GM21717 (cell line): Measurements from ENCODE around the gene MIB2.
"Not testable (repeated sequence)": the region's sequence is repeated elsewhere in the genome, so short reads cannot be mapped to it uniquely, and the experiment has no call there.

Source experiments
- ATAC-seq: cut with Tn5 transposase; IDR thresholded peaks from one replicate; pipeline ENCODE4 v1.9.1; 2021; ENCODE audit warnings: mild to moderate bottlenecking, moderate library complexity; ENCODE audit not compliant: unreplicated experiment

Gene MIB2

DNA sequence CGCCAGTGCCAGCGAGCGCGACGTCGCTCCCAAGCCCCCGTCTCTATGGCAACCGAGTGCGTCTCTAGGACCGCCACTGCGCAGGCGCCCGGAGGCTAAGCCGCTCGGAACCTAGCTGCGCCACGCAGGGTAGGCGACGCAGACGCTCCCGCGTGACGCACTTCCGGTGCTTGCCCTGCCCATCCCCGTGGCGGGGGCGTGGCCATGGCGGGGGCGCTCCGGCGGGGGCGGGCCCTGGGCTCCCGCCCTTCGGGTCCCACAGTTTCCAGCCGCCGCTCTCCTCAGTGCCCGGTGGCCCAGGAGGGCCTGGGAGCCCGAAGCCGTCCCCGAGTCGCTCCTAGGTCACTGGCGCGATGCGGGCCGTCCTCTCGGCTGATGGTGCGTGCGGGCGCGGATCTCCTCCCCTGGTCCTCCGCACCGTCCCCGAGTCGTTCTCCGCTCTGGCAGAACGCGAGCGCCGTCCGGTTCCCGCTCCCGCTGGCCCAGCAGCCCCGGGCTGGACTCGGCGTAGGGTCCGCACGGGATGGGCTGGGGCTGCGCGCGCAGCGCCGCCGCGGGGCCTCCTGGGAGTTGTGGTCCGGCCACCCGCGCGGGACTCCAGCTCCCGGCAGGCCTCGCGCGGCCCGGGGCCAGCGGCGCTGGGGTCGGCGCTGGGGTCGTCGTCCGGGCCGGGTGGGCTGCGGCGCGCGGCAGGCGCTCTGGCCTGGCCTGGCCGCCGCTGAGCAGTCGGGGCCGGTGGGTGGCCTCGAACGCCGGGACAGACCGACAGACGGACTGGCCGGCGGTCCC is at the start of gene MIB2:
Gene MIB2 (plus strand): TSS at position 245 of the 789 bp plus-strand sequence. CDS start 7,953 bp downstream, outside the sequence.
- peak; percentile 76 for ATAC-seq

GRCh38 chr1:1567152-1567875 is 48.0 kb upstream of the MIB2 start:
- ATAC-seq, result no peak

DNA sequence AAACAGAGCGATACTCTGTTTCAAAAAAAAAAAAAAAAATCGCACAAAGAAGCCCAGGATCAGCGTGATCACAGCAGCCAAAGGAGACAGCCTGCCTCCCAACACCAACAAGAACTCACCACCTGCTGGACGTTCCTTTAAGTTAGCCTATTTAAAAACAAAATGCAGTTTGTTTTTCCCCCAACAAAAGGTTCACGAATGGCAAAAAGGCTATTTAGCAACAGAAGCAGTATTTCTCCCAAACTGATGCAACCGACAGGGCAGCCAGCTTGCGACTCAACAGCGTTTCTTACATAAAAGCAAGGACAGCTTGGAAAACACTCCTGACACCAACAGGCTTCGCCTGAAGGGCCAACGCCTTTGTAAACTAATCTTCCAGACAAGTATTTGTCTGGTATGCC is 47.4 kb upstream of the MIB2 start:
- ATAC-seq, result no peak

GRCh38 chr1:1569341-1569740 is 46.0 kb upstream of the MIB2 start:
- ATAC-seq, result no peak

- ATAC-seq, result peak; percentile 43
Observed at GRCh38 chr1:1573843-1574720, 41.2 kb upstream of the MIB2 start.

DNA sequence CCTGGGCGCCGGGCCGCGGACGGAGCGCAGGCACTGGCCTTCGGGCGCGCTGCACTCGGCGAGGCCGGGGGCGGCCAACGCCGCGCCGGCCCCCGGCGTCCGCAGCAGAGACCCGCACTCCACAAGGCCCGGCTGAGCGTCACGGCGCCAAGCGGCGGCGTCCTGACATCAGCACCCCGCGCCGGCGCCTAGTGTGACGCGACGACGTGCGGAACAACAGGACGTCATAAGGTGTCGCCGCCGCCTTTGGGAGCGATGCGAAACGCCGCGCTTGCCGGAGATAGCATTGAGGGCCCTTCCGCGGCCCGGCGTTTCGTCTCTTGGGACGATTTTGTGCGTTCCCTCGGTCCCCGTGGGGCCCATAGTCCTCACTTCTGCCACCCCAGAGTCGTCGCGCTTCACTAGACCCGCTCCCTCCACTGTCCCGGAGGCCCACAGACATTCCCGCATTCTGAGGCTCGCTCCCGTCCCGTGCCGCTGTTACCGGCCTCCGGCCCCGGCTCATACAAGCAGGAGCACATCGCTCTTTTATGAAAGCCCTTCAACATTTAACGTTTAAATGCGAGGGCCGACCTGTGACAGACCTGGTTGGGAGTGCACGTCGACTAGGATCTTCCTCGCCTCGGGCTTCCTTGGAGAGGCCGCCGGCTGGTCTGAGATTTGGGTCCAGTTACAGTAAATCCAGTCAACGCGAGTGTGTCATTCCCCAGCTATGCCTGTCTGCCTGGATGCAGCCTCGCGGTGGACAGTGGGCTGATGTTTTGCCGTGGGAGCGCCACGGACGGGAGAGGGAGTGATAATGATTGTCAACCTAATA is 40.4 kb upstream of the MIB2 start, which contains the start of gene SSU72:
Gene SSU72 (minus strand): TSS at position 143 of the 817 bp plus-strand sequence. CDS start 306 bp downstream, outside the sequence.
- peak; percentile 77 for ATAC-seq

DNA sequence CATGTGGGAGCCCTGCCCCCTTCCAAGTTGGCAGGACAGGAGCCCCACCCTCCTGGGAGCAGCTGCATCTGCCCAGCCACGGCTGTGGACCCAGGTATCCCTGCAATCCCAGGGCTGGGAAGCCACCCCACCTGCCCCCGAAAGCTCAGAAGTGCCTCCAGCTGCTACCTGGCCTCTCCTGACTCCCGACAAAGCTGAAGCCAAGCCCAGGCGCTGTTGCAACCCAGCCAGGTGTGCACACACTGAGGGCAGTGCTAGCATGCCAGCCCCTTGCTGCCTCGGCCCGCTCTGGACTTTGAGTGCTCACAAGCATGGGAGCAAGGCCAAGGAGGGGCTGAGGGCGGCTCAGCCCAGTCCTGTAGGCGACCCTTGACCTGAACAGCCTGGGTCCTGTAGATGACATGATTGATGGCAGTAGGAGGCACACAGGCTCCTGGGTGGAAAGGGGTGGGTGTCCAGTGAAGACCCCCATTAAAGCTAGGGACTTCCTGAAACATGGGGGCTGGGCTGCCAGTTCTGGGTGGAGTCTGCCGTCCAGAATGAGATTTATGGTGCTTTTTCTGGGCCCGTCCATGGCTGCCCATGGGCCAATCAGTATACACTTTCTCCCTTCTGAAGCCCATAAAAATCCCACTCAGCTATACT is 37.8 kb upstream of the MIB2 start:
- no peak for ATAC-seq

GRCh38 chr1:1578371-1578940 is 36.8 kb upstream of the MIB2 start:
- no peak for ATAC-seq

DNA sequence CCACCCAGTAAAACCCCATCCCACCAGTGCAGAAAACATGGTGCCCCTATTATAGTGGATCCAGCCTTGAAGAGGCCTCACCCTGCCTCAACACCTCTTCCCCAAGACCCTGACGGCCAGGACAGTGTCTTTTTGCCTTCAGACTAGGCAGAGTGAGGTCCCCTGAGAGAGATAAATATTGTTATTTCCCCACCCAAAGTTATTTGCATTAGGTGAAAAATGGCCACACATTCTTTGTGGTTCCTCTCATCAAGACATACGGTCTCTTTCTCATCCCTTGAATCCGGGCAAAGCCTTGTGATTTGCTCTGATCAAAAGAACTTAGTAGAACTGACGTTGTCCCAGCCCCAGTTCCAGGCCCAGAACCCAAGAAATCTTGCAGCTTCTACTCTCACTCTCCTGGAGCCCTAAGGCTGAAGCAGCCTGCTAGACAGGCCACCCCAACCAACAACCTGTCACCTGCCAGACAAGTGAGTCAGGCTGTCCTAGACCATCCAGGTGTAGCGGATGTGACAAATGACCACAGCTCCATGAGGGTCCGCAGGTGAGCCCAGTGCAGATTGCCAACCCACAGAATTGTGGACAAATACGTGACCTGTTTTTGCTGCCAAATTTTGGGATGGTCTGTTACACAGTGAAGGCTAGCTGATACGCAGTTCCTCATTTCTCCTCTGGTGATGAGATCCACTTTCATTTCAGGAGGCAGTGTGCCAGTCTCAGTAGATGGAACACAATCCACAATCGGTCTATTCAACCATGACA is 32.5 kb upstream of the MIB2 start:
- no peak for ATAC-seq

GRCh38 chr1:1583347-1584010 is 31.8 kb upstream of the MIB2 start:
- no peak for ATAC-seq

DNA sequence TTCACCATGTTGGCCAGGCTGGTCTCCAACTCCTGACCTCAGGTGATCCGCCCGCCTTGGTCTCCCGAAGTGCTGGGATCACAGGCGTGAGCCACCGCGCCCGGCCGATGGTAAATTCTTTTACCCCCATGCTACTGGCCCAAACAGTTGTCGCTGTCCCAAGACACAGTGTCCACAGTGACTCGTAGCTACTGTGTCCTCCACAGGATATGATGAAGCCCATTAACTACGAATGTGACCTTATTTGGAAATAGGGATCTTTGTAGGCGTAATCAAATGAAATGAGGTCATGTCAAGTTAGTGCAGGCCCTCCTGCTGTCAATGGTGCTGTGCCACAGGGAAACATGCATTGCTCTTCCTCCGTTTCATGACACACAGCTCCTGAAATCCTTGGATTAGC is 23.8 kb upstream of the MIB2 start:
- no peak for ATAC-seq

DNA sequence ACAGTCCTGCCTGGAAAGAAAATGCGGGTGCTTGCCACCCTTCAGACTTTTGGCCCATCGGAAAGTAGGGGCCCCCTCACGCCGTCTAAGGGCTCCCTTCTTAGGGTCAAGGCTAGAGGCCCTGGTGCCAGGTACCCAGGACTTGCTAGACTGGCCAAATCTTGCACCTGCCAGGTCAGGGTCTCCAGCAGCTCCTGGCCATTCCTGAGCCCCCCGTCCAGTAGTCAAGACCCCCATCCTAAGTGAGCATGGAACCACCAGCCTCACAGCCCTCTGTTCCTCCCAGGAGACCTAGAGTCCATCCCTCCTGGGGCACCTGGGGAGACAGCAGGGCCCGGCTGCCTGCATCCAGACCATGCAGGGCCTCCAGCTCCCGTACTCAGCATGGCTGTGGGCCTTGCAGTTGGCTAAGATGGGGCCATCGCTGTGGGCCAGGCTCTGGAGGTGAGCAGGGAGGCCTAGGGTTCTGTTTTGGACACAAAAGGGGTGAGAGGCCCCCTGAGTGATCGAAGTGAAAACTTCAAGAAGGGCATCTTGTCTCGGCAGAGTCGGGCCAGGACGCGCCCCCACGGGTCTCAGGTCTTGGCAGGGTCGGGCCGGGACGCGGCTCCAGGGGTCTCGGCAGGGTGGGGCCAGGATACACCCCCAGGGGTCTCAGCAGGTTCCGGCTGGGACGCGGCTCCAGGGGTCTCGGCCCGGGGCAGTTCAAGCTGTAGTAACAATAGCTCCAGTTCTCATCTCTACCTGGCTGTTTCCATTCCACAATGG is 21.3 kb upstream of the MIB2 start:
- ATAC-seq, result no peak

- ATAC-seq, result no peak
Observed at GRCh38 chr1:1594602-1595260, 20.6 kb upstream of the MIB2 start.

DNA sequence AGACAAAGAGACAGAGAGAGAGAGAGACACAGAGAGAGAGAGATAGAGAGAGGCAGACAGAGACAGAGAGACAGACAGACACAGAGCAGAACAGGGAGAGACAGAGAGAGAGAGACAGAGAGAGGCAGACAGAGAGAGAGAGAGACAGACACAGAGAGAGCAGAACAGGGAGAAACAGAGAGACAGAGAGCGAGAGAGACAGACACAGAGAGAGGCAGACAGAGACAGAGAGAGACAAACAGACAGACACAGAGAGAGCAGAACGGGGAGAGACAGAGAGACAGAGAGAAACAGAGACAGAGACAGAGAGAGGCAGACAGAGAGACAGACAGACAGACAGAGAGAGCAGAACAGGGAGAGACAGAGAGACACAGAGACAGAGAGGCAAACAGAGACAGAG is 20.0 kb upstream of the MIB2 start:
- ATAC-seq, result not testable (repeated sequence)

- ATAC-seq, result no peak
Observed at GRCh38 chr1:1596493-1597274, 18.6 kb upstream of the MIB2 start.

- no peak for ATAC-seq
Observed at GRCh38 chr1:1597275-1597930, 17.9 kb upstream of the MIB2 start.
